H9 (cell line): Measurements from ENCODE around the gene NBL1. TPM values are rescaled to one million over a fixed set of nuclear protein-coding genes. Genes with fewer than 3 reads are reported as not detected.
A peak's percentile ranks its signal among the peaks of the same experiment; 100 is the strongest.

Experiments used
- DNase-seq: peaks from one replicate; pipeline ENCODE4 v3.0.0-alpha.2; 2017
- H2AFZ ChIP-seq: one replicate; pipeline ENCODE4 v1.6.1; 2013; ENCODE audit warnings: mild to moderate bottlenecking, low read length, control low read depth, moderate library complexity
- H2AK5ac ChIP-seq: 2 replicates; pipeline ENCODE4 v1.6.1; 2013; ENCODE audit warnings: low read length, control low read depth, mixed read lengths; ENCODE audit not compliant: insufficient read length
- H2BK120ac ChIP-seq: one replicate; pipeline ENCODE4 v1.6.1; 2013; ENCODE audit warnings: low read depth, mild to moderate bottlenecking, low read length, control low read depth, inconsistent platforms; ENCODE audit not compliant: poor library complexity, severe bottlenecking
- H2BK12ac ChIP-seq: 2 replicates; pipeline ENCODE4 v1.6.1; 2013; ENCODE audit warnings: low read length, control low read depth, mixed read lengths, low read depth; ENCODE audit not compliant: insufficient read length
- H2BK15ac ChIP-seq: 2 replicates; pipeline ENCODE4 v1.6.1; 2013; ENCODE audit warnings: low read depth, low read length, control low read depth
- H2BK20ac ChIP-seq: one replicate; pipeline ENCODE4 v1.6.1; 2013; ENCODE audit warnings: low read depth, mild to moderate bottlenecking, low read length, control low read depth, inconsistent platforms; ENCODE audit not compliant: poor library complexity, severe bottlenecking
- H2BK5ac ChIP-seq: 2 replicates; pipeline ENCODE4 v1.6.1; 2013; ENCODE audit warnings: low read length, control low read depth, mixed read lengths; ENCODE audit not compliant: insufficient read length
- H3K14ac ChIP-seq: 2 replicates; pipeline ENCODE4 v1.6.1; 2013; ENCODE audit warnings: low read length, control low read depth; ENCODE audit not compliant: insufficient read depth
- H3K18ac ChIP-seq: 2 replicates; pipeline ENCODE4 v1.6.1; 2013; ENCODE audit warnings: low read depth, mild to moderate bottlenecking, mixed read lengths, low read length, control low read depth; ENCODE audit not compliant: insufficient read length
- H3K23ac ChIP-seq: 2 replicates; pipeline ENCODE4 v1.6.1; 2013; ENCODE audit warnings: low read length, control low read depth, mixed read lengths, low read depth; ENCODE audit not compliant: insufficient read length
- H3K23me2 ChIP-seq: 2 replicates; pipeline ENCODE4 v1.6.1; 2013; ENCODE audit warnings: low read depth, mild to moderate bottlenecking, mixed read lengths, low read length, control low read depth; ENCODE audit not compliant: insufficient read length, poor library complexity, severe bottlenecking
- H3K27ac ChIP-seq: 2 replicates; pipeline ENCODE4 v1.5.1; 2013; ENCODE audit warnings: low read length, control low read depth, mixed read lengths, low read depth; ENCODE audit not compliant: insufficient read length
- H3K27me3 ChIP-seq: 2 replicates; pipeline ENCODE4 v1.6.1; 2013; ENCODE audit warnings: low read length, control low read depth, inconsistent platforms; ENCODE audit not compliant: insufficient read depth
- H3K4ac ChIP-seq: 2 replicates; pipeline ENCODE4 v1.6.1; 2013; ENCODE audit warnings: low read depth, mild to moderate bottlenecking, control low read depth, inconsistent platforms, low read length, moderate library complexity
- H3K4me1 ChIP-seq: 2 replicates; pipeline ENCODE4 v1.6.1; 2013; ENCODE audit warnings: low read length, control low read depth, inconsistent platforms; ENCODE audit not compliant: insufficient read depth
- H3K4me2 ChIP-seq: 2 replicates; pipeline ENCODE4 v1.6.1; 2013; ENCODE audit warnings: low read length, control low read depth, mixed read lengths; ENCODE audit not compliant: insufficient read length, insufficient read depth
- H3K56ac ChIP-seq: 2 replicates; pipeline ENCODE4 v1.6.1; 2013; ENCODE audit warnings: low read depth, mild to moderate bottlenecking, mixed read lengths, low read length, control low read depth; ENCODE audit not compliant: insufficient read length
- H3K79me1 ChIP-seq: 2 replicates; pipeline ENCODE4 v1.6.1; 2013; ENCODE audit warnings: low read depth, mild to moderate bottlenecking, moderate library complexity, low read length, control low read depth, inconsistent platforms; ENCODE audit not compliant: insufficient read depth, poor library complexity, severe bottlenecking
- H3K79me2 ChIP-seq: 2 replicates; pipeline ENCODE4 v1.6.1; 2013; ENCODE audit warnings: low read length, control low read depth, inconsistent platforms; ENCODE audit not compliant: insufficient read depth
- H3K9ac ChIP-seq: 2 replicates; pipeline ENCODE4 v1.6.1; 2013; ENCODE audit warnings: low read length, control low read depth, mixed read lengths; ENCODE audit not compliant: insufficient read length; ENCODE audit errors: extremely low read depth
- H3K9me3 ChIP-seq: one replicate; pipeline ENCODE4 v1.6.1; 2013; ENCODE audit warnings: low read depth, low read length, inconsistent platforms; ENCODE audit not compliant: control insufficient read depth
- H3T11ph ChIP-seq: one replicate; pipeline ENCODE4 v1.6.1; 2013; ENCODE audit warnings: mild to moderate bottlenecking, low read length, control low read depth, inconsistent platforms
- H4K20me1 ChIP-seq: one replicate; pipeline ENCODE4 v1.6.1; 2013; ENCODE audit not compliant: control insufficient read depth, insufficient read length, insufficient read depth
- H4K5ac ChIP-seq: 2 replicates; pipeline ENCODE4 v1.6.1; 2013; ENCODE audit warnings: low read depth, mild to moderate bottlenecking, mixed read lengths, low read length, control low read depth; ENCODE audit not compliant: insufficient read length
- H4K8ac ChIP-seq: replicated peaks from 2 replicates; pipeline ENCODE4 v1.6.1; 2013; ENCODE audit warnings: low read length, control low read depth, mixed read lengths, low read depth; ENCODE audit not compliant: insufficient read length
- H4K91ac ChIP-seq: 2 replicates; pipeline ENCODE4 v1.6.1; 2013; ENCODE audit warnings: low read depth, mild to moderate bottlenecking, moderate library complexity, mixed read lengths, low read length, control low read depth; ENCODE audit not compliant: insufficient read length
- H3K27ac Mint-ChIP-seq, 3 experiments: 2 replicates in 2 of 3; 3 replicates in 1 of 3; pipeline ENCODE4 v1.8.0; 2020 to 2021; ENCODE audit warnings: mixed read lengths in 3 of 3, mild to moderate bottlenecking in 1 of 3, moderate library complexity in 1 of 3
- H3K27me3 Mint-ChIP-seq: 2 replicates; pipeline ENCODE4 v1.8.0; 2021; ENCODE audit warnings: low read depth, mild to moderate bottlenecking, moderate library complexity, mixed read lengths
- H3K36me3 Mint-ChIP-seq, 3 experiments: 2 replicates in 2 of 3; 3 replicates in 1 of 3; pipeline ENCODE4 v1.8.0; 2020 to 2021; ENCODE audit warnings: low read depth in 3 of 3, mixed read lengths in 3 of 3; ENCODE audit not compliant: insufficient read depth in 1 of 3
- H3K4me1 Mint-ChIP-seq, 2 experiments: 2 replicates each; pipeline ENCODE4 v1.8.0; 2020; ENCODE audit warnings: mixed read lengths in 2 of 2
- H3K4me3 Mint-ChIP-seq, 2 experiments: 2 replicates in 1 of 2; 3 replicates in 1 of 2; pipeline ENCODE4 v1.8.0; 2020 to 2021; ENCODE audit warnings: mild to moderate bottlenecking in 2 of 2, mixed read lengths in 2 of 2, moderate library complexity in 1 of 2
- H3K9me3 Mint-ChIP-seq, 2 experiments: 2 replicates in 1 of 2; 3 replicates in 1 of 2; pipeline ENCODE4 v1.8.0; 2020; ENCODE audit warnings: mild to moderate bottlenecking in 2 of 2, mixed read lengths in 2 of 2, moderate library complexity in 1 of 2
- WGBS: extraction: QIAGEN DNeasy Blood & Tissue Kit; methylation state at CpG from one replicate; pipeline ENCODE4 v1.1.7; 2013; ENCODE audit warnings: missing lambda C conversion rate, low lambda C conversion rate, mixed read lengths; ENCODE audit not compliant: insufficient read length; ENCODE audit errors: extremely low coverage; 5-methylcytosine and 5-hydroxymethylcytosine counted together
- total RNA-seq: library from RNA; stranded (reverse); gene quantifications from 2 replicates; pipeline ENCODE4 v1.2.1, GENCODE V29; 2021
- TF ChIP-seq, protein P1 (sequence below): fragments of 200-600 bp; sonication (generic); conservative IDR thresholded peaks from 3 replicates; pipeline ENCODE4 v1.8.0; 2021; ENCODE audit warnings: antibody characterized with exemption, mild to moderate bottlenecking

NBL1 gene
- total RNA-seq, 1 experiment from 2014 or later, result 6.4 TPM

GRCh38 chr1:19628879-19629278, 15.2 kb upstream of the NBL1 start:
- WGBS, result no CpG with 5 or more reads among the region's 3 CpGs
- Mint-ChIP-seq H3K36me3 (peaks cover 10 to 33% (median 29%) of the 10 kb centered on the region in 3 experiments; a peak in 6 of 7 replicates), H3K4me1 (peaks cover 18 to 22% of the 10 kb centered on the region in 2 experiments), H3K27me3 (no peaks in the 10 kb centered on the region), H3K9me3 (no peaks in the 10 kb centered on the region), H3K27ac (peak overlapping the region in 1 of 3 experiments; percentile 25; a peak in 2 of 7 replicates), H3K4me3 (no peak overlapping the region)
- Histone ChIP-seq H3K9me3 (no peaks in the 10 kb centered on the region), H3K56ac (no peak overlapping the region), H4K20me1 (no peaks in the 10 kb centered on the region), H3K4me1 (peaks cover 13% of the 10 kb centered on the region; the same call in 1 of the 2 replicates), H2AK5ac (no peak overlapping the region), H3K9ac (no peak overlapping the region), H3T11ph (no peak overlapping the region), H3K18ac (no peak overlapping the region), H2AFZ (no peak overlapping the region), H3K27ac (no peak overlapping the region), H3K27me3 (no peaks in the 10 kb centered on the region), H2BK5ac (no peak overlapping the region), H3K4me2 (no peak overlapping the region), H3K4ac (no peak overlapping the region), H4K5ac (no peak overlapping the region), H3K79me2 (no peaks in the 10 kb centered on the region), H3K23me2 (no peaks in the 10 kb centered on the region), H2BK120ac (no peak overlapping the region), H2BK12ac (no peak overlapping the region), H4K91ac (no peak overlapping the region), H3K23ac (no peak overlapping the region), H2BK20ac (no peak overlapping the region), H3K79me1 (no peaks in the 10 kb centered on the region), H3K14ac (no peak overlapping the region), H4K8ac (no peak overlapping the region), H2BK15ac (no peak overlapping the region)
- TF ChIP-seq, protein P1, sequence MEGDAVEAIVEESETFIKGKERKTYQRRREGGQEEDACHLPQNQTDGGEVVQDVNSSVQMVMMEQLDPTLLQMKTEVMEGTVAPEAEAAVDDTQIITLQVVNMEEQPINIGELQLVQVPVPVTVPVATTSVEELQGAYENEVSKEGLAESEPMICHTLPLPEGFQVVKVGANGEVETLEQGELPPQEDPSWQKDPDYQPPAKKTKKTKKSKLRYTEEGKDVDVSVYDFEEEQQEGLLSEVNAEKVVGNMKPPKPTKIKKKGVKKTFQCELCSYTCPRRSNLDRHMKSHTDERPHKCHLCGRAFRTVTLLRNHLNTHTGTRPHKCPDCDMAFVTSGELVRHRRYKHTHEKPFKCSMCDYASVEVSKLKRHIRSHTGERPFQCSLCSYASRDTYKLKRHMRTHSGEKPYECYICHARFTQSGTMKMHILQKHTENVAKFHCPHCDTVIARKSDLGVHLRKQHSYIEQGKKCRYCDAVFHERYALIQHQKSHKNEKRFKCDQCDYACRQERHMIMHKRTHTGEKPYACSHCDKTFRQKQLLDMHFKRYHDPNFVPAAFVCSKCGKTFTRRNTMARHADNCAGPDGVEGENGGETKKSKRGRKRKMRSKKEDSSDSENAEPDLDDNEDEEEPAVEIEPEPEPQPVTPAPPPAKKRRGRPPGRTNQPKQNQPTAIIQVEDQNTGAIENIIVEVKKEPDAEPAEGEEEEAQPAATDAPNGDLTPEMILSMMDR, result no peak
- DNase-seq, result no peak
